ENCODE data around the gene ANK2.

Gene ANK2

GRCh38 chr4:113112338-113112978 is 63.0 kb downstream of the ANK2 start:
- no peak overlapping the region for H3K27ac ChIP-seq
- TF ChIP-seq ZFX (IDR thresholded peaks at IDR 0.05) (no peak), CTCF (conservative IDR thresholded peaks at IDR 0.05) (no peak)

GRCh38 chr4:113113151-113113550 is 63.7 kb downstream of the ANK2 start:
- H3K27ac ChIP-seq, result no peak overlapping the region
- TF ChIP-seq ZFX (IDR thresholded peaks at IDR 0.05) (no peak), CTCF (conservative IDR thresholded peaks at IDR 0.05) (no peak)

- no peak for TF ChIP-seq ZFX (IDR thresholded peaks at IDR 0.05)
- TF ChIP-seq CTCF (conservative IDR thresholded peaks at IDR 0.05), result no peak
- no peak overlapping the region for H3K27ac ChIP-seq
Observed at GRCh38 chr4:113114884-113115283, 65.4 kb downstream of the ANK2 start.

- TF ChIP-seq ZFX (IDR thresholded peaks at IDR 0.05) (no peak), CTCF (conservative IDR thresholded peaks at IDR 0.05) (no peak)
- no peak overlapping the region for H3K27ac ChIP-seq
Observed at GRCh38 chr4:113116414-113117357, 67.2 kb downstream of the ANK2 start.

- H3K27ac ChIP-seq, result no peak overlapping the region
- TF ChIP-seq ZFX (IDR thresholded peaks at IDR 0.05) (no peak), CTCF (conservative IDR thresholded peaks at IDR 0.05) (no peak)
Observed at GRCh38 chr4:113117358-113117702, 67.9 kb downstream of the ANK2 start.

GRCh38 chr4:113122066-113122465 is 72.6 kb downstream of the ANK2 start:
- TF ChIP-seq CTCF (conservative IDR thresholded peaks at IDR 0.05) (no peak), ZFX (IDR thresholded peaks at IDR 0.05) (no peak)

GRCh38 chr4:113125418-113125817 is 76.0 kb downstream of the ANK2 start:
- H3K27ac ChIP-seq, result no peak overlapping the region

More at GRCh38 chr4:113122066-113122465, 72.6 kb downstream of the ANK2 start:
- H3K27ac ChIP-seq, result no peak overlapping the region

More at GRCh38 chr4:113125418-113125817, 76.0 kb downstream of the ANK2 start:
- TF ChIP-seq ZFX (IDR thresholded peaks at IDR 0.05), result no peak
- no peak for TF ChIP-seq CTCF (conservative IDR thresholded peaks at IDR 0.05)
